T1000 (cell line): ENCODE results near the gene ANKRD62.
"Not testable (repeated sequence)": the region's sequence is repeated elsewhere in the genome, so short reads cannot be mapped to it uniquely, and the experiment has no call there.

ENCODE experiments used
- DNase-seq: peaks from one replicate; lab custom pipeline; 2025; ENCODE audit warnings: mixed read lengths; lab: John Stamatoyannopoulos, UW

Gene ANKRD62

GRCh38 chr18:12066910-12067511 lies 26.6 kb upstream of the ANKRD62 start:
- no peak for DNase-seq

GRCh38 chr18:12067671-12068070 lies 26.0 kb upstream of the ANKRD62 start:
- no peak for DNase-seq

GRCh38 chr18:12068316-12068949 lies 25.2 kb upstream of the ANKRD62 start:
- not testable (repeated sequence) for DNase-seq

GRCh38 chr18:12068950-12069320 lies 24.7 kb upstream of the ANKRD62 start:
- DNase-seq, result no peak

GRCh38 chr18:12071066-12071465 lies 22.6 kb upstream of the ANKRD62 start:
- DNase-seq, result not testable (repeated sequence)

DNA sequence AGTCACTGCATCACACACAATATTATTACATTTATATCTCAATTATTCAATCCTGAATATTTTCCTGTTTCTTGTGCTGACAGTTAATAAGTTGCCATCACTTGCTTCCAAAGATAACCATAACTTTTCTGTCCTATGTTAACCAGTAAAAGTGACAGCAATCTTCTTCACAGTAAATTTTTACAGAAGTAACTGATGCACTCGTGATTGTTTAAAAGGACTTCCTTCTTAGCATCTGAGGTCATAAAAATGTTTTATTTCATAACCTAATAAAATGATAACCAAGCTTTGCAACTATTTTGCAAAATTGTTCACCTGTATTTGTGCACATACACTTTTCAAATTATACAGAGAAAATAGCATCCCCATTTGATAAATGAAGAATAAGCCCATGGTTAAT lies 20.6 kb upstream of the ANKRD62 start:
- DNase-seq, result no peak

GRCh38 chr18:12074736-12075135 lies 18.9 kb upstream of the ANKRD62 start:
- no peak for DNase-seq

DNA sequence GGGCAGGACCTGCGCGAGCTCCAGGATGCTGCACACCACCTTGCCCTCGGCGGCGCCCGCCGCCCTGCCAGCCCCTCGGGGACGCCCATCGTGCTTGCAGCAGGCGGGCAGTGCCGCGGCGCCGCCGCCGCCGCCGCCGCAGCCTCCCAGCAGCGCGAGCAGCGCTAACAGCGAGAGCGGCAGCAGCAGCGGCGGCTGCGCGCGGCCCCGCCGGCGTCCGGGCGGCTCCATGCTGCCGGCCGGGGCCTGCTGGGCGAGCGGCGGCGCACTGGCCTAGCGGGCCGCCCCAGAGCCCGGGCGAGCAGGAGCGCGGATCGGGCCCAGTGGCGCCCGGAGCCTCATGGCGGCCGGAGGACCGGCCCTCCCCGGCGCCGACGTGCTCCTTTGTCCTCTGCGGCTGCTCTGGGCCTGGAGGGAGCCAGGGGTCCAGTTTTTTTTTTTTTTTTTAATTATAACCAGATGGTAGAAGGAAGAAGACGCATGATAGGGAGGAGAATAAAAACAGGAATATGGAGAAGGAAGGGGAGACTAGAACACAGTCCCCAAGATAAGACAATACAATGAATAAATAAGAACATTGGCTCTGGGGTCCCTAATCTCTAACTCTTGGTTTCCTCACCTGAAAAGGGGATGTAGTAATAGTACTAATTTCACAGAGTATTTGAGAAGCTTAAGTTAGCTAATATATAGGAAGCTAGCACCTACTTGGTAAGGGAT lies 17.1 kb upstream of the ANKRD62 start:
- DNase-seq, result no peak

DNA sequence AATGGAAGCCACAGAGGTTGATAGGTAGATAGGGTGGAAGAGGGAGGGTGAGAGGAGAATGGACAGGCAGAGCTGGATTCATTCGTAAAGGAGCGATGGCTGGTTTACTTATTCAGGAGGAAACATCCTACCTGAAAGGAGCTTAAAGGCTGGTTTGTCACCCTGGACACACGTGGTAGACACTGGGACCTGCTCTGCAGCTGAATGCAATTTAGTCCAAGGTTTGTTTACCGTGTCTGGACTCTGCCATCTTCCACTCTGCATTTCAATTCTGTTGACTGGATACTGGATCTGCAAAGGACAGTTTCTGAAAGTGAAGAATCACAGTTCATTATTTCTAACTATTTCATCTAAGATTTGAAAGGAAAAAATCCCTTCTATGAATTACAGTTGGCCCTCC lies 15.6 kb upstream of the ANKRD62 start:
- not testable (repeated sequence) for DNase-seq

DNA sequence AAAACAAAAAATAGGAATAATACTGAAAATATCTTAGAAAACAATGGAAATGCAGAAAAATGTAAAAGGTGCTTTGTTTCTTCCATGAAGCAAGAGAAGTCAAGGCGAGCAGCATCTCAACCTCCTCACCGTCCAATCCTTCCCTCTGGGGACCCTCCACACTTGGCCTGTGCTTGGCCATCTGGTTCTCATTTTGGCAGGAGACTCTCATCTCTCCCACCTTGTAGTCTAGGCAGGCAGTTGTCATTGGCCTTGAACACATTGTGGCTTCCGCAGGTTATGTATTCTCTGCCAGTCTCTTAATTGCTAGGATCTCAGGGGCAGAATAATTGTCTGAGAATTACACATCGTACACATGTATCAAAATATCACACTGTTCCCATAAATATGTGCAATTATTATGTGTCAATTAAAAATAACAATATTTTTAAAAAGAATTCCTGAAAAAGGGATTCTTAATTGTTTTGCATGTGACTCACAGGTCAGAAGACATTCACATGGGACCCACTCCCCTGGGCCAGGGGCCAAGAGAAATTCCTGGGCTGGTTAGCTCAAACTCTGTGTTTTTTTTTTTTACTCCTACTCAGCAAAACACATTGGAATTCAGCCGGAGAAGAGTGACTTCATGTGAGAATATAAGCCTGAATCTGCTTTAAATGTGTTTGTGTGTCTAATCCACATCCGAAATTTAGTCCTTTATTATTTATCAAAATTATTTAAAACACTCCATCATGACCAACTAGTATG lies 14.0 kb upstream of the ANKRD62 start:
- DNase-seq, result no peak

DNA sequence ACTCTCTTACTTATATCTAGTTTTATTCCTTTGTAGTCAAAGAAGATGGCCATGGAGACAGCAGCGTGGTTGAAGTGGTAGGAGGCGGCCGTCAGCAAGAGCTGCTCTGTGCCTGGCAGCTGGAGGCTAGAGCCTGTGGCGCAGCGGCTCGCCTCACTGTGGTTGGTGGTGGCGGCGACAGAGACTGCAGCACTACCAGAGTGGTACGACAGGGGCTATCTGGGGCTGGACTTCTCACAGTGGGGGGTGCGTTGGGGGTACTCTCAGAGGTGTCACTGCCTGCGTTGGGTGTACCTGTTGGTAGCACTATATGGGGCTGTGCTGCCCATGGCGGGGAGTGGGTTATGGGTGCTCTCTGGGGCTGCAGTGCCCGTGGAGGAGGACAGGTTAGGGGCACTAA lies 8.5 kb upstream of the ANKRD62 start:
- DNase-seq, result no peak

DNA sequence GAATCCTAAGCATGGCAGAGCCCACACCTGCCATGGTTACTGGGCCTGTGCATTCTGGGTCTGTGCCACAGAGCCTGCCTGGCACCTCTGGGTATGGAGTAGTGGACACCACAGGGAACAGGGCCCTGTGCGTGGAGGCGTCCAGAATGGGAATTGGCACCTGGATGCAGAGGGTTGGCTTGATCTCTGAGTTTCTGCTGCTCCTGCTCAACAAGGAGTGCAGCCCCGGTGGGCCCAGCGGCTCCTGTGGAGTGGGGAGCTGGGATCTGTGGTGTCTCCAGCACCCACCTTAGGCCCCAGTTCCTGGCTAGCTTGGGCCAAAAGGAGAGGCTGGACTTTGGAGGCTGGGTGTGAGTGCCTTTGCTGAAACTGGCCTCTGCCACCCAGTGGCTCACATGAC lies 7.9 kb upstream of the ANKRD62 start:
- no peak for DNase-seq

- DNase-seq, result no peak
These were observed 7.4 kb upstream of the ANKRD62 start for GRCh38 chr18:12086249-12086648.

- no peak for DNase-seq
These were observed 6.8 kb upstream of the ANKRD62 start for GRCh38 chr18:12086677-12087470.

GRCh38 chr18:12087471-12088025 lies 6.1 kb upstream of the ANKRD62 start:
- DNase-seq, result no peak

DNA sequence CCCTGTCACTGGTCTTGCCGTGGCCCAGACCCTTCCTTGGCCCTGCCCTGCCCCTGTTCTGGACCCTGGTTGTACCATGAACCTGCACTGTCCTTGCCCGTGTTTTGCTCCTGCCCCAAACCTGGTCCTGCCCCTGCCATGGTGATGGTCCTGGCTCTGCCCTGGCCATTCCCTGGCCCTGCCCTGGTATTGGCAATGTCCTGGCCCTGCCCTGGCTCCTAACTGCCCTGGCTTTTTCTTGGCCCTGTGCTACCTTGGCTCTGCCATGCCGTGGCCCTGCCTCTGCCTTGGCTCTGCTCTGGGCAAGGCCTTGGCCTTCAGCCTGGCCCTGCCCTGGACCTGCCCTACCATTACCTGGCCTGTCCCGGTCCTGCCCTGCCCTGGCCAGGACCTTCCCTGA lies 5.5 kb upstream of the ANKRD62 start:
- DNase-seq, result no peak

GRCh38 chr18:12088731-12089375 lies 4.8 kb upstream of the ANKRD62 start:
- DNase-seq, result no peak

- DNase-seq, result no peak
These were observed 2.0 kb upstream of the ANKRD62 start for GRCh38 chr18:12091538-12092141.

DNA sequence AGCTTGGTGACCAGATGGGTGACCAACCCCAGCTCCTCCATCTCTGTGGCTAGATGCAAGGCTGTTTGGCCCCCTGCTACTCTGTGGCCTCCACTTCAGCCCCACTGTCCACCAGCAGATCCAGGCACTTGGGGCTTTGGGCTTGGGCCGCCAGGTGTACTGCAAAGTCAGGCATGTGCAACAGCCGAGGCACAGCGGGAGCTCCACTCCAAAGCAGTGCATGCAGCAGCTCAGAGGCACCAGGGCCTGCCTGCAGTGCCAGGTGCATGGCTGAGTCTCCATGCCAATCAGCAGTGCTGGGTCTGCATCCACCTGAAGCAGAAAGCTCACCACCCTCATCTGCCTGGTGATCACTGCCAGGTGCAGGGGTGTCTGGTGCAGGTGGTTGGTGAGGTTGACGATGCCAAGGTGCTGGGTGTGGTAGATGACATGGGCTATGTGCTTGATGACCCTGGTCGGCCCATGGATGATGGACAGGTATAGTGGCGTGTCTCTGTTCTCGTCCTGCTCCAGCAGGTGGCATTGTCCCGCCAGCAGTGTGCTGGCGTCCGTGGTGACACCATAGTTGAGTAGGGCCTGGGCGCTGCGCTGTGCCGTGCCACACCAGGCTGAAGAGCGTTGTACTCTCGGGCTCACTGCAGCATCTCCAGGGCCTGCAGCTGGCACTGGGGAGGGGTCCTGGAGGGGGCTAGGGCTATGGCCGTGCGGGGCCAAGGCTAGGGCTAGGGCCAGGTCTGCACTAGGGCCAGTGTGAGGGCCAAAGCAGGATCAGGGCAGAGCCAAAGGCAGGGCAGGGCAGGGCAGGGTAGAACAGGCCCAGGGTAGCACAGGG lies 1.0 kb upstream of the ANKRD62 start:
- DNase-seq, result no peak

- no peak for DNase-seq
These were observed 4.7 kb downstream of the ANKRD62 start for GRCh38 chr18:12098374-12098773.
